CD14-positive monocyte (primary cell): ENCODE results near the gene PCSK4. TPM values are rescaled to one million over a fixed set of nuclear protein-coding genes. Genes with fewer than 3 reads are reported as not detected.

Source experiments
- DNase-seq, 3 donors: peaks; one replicate each; pipeline ENCODE4 v3.0.0-alpha.2; 2011 to 2022
- H2AFZ ChIP-seq: 2 replicates; pipeline ENCODE4 v1.6.0; 2012; ENCODE audit warnings: mild to moderate bottlenecking, low read depth, low read length, inconsistent platforms; ENCODE audit not compliant: insufficient read depth, poor library complexity, severe bottlenecking
- H3K27ac ChIP-seq, 2 donors: 1 replicate in 1 of 2; 2 replicates in 1 of 2; pipeline ENCODE4 v1.5.1; 2012 to 2013; ENCODE audit warnings: low read length in 2 of 2, control low read depth in 1 of 2, inconsistent platforms in 1 of 2, low read depth in 1 of 2, mild to moderate bottlenecking in 1 of 2
- H3K27me3 ChIP-seq, 2 donors: one replicate each; pipeline versions ENCODE4 v1.6.0 to v1.6.1; 2011 to 2013; ENCODE audit warnings: low read length in 2 of 2; ENCODE audit not compliant: control insufficient read depth in 2 of 2, insufficient read depth in 2 of 2
- H3K36me3 ChIP-seq, 2 donors: replicated peaks in 1 of 2; 1 replicate in 1 of 2; 2 replicates in 1 of 2; pipeline versions ENCODE4 v1.5.1 to v1.6.1; 2012 to 2013; ENCODE audit warnings: low read length in 2 of 2, control low read depth in 1 of 2, inconsistent platforms in 1 of 2, mild to moderate bottlenecking in 1 of 2; ENCODE audit not compliant: insufficient read depth in 2 of 2, control insufficient read depth in 1 of 2
- H3K4me1 ChIP-seq, 2 donors: 1 replicate in 1 of 2; 2 replicates in 1 of 2; pipeline versions ENCODE4 v1.5.1 to v1.6.1; 2012 to 2013; ENCODE audit warnings: low read length in 2 of 2, control low read depth in 1 of 2, inconsistent platforms in 1 of 2, mild to moderate bottlenecking in 1 of 2, moderate library complexity in 1 of 2; ENCODE audit not compliant: insufficient read depth in 2 of 2, control insufficient read depth in 1 of 2
- H3K4me2 ChIP-seq: replicated peaks from 2 replicates; pipeline ENCODE3; 2012; ENCODE audit warnings: low read length, moderate library complexity, mild to moderate bottlenecking; ENCODE audit not compliant: poor library complexity, severe bottlenecking; ENCODE audit errors: extremely low read depth
- H3K4me3 ChIP-seq, 3 experiments: fragments of 200-600 bp in 1 of 3; sonication (generic) in 1 of 3; replicated peaks in 1 of 3; 1 replicate in 2 of 3; 2 replicates in 1 of 3; pipeline ENCODE4 v1.5.1; 2011 to 2013; ENCODE audit warnings: low read length in 3 of 3, mild to moderate bottlenecking in 3 of 3, control low read depth in 2 of 3, low read depth in 2 of 3, inconsistent platforms in 1 of 3, moderate library complexity in 1 of 3
- H3K79me2 ChIP-seq: 2 replicates; pipeline ENCODE4 v1.6.0; 2012; ENCODE audit warnings: mild to moderate bottlenecking, control low read depth, inconsistent platforms, low read length, moderate library complexity; ENCODE audit not compliant: insufficient read depth
- H3K9ac ChIP-seq: 2 replicates; pipeline ENCODE4 v1.6.0; 2017; ENCODE audit warnings: low read length, mild to moderate bottlenecking; ENCODE audit not compliant: insufficient read depth, poor library complexity, severe bottlenecking
- H3K9me3 ChIP-seq, 2 donors: replicated peaks in 1 of 2; 1 replicate in 1 of 2; 2 replicates in 1 of 2; pipeline versions ENCODE4 v1.5.1 to v1.6.1; 2012 to 2013; ENCODE audit warnings: low read length in 2 of 2, control low read depth in 1 of 2; ENCODE audit not compliant: control insufficient read depth in 1 of 2, insufficient read depth in 1 of 2
- H4K20me1 ChIP-seq: 2 replicates; pipeline ENCODE4 v1.6.0; 2012; ENCODE audit warnings: mild to moderate bottlenecking, low read length, control low read depth, moderate library complexity; ENCODE audit not compliant: insufficient read depth
- H3K27ac Mint-ChIP-seq, 7 donors: one replicate each; pipeline ENCODE4 v1.8.0; 2020; ENCODE audit warnings: mild to moderate bottlenecking in 7 of 7, mixed read lengths in 7 of 7, moderate library complexity in 6 of 7, inconsistent platforms in 2 of 7
- H3K27me3 Mint-ChIP-seq, 3 donors: one replicate each; pipeline ENCODE4 v1.8.0; 2021 to 2022; ENCODE audit warnings: low read depth in 3 of 3, mild to moderate bottlenecking in 3 of 3, mixed read lengths in 3 of 3, moderate library complexity in 3 of 3, inconsistent platforms in 1 of 3
- H3K36me3 Mint-ChIP-seq, 2 donors: one replicate each; pipeline ENCODE4 v1.8.0; 2020; ENCODE audit warnings: mixed read lengths in 2 of 2, inconsistent platforms in 1 of 2, mild to moderate bottlenecking in 1 of 2
- H3K4me1 Mint-ChIP-seq: one replicate; pipeline ENCODE4 v1.8.0; 2020; ENCODE audit warnings: mild to moderate bottlenecking, mixed read lengths
- H3K4me3 Mint-ChIP-seq, 2 donors: one replicate each; pipeline ENCODE4 v1.8.0; 2020; ENCODE audit warnings: mild to moderate bottlenecking in 2 of 2, mixed read lengths in 2 of 2, moderate library complexity in 1 of 2
- H3K9me3 Mint-ChIP-seq, 7 donors: one replicate each; pipeline ENCODE4 v1.8.0; 2020 to 2022; ENCODE audit warnings: mixed read lengths in 7 of 7, mild to moderate bottlenecking in 6 of 7, moderate library complexity in 6 of 7, inconsistent platforms in 2 of 7
- WGBS: methylation state at CpG from one replicate; pipeline ENCODE4 v1.1.5; 2013; ENCODE audit warnings: missing lambda C conversion rate; ENCODE audit not compliant: insufficient coverage; 5-methylcytosine and 5-hydroxymethylcytosine counted together
- intact Hi-C, 2 donors: fragments of 100-400 bp; cut with micrococcal nuclease; formaldehyde crosslinking; loops; one replicate each; pipeline versions ENCODE4 v1.15.0 to v1.15.1; 2023
- polyA plus RNA-seq, 3 donors: library from polyadenylated mRNA; depleted of rRNA in 1 of 3; unstranded in 2 of 3; stranded (reverse) in 1 of 3; fragments of 300-500 nt in 2 of 3; fragments of >200 nt in 1 of 3; fragmentation: Illumina TruSeq in 2 of 3; gene quantifications; 1 replicate in 2 of 3; 2 replicates in 1 of 3; pipeline ENCODE4 v1.2.3, GENCODE V29; 2012 to 2021
- TF ChIP-seq, protein P1 (sequence below): fragments of 200-600 bp; IDR thresholded peaks from one replicate; pipeline ENCODE4 v1.8.0; 2022; ENCODE audit warnings: antibody characterized with exemption, mild to moderate bottlenecking

Gene PCSK4
- polyA plus RNA-seq, 3 donors: 0.34 to 1.0 TPM; not detected in 1

DNA sequence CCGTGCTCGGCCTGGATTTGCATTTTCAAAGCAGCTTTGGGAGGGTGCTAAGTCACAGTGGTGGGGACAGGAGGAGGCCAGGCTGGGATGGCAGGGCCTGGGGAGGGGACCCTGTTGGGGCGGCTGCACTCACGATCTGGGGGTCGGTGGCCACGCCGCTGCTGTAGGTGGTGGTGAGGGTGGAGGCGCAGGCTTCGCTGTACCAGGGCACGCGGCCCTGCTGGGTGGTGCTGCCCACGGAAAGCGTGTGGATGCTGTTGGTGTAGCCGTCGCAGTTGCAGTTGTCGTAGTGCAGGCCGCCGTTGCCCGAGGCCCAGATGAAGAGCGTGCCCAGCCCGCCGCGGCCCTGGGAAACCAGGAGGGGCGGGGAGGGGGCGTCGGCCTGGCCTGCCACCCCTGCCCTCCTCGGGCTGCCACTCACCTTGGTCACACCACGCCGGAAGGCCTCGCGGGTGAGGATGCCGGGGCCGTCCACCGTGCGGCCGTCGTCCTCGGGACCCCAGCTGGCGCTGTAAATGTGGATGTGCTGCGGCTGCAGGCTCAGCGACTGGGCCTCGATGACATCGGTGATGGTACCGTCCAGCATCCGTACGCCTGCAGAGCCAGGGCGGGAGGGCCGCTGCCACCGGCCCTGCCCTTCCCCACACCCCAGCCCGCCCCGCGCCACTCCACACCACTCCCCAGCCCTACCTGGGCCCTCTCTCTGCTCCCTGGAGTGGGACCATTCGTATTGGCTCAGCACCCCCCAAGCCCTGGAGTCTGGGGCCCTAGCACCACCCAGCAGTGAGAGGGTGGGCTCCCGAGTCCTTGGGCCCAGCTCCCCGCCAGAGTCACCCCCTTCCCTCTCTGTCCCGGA lies 3.2 kb downstream of the PCSK4 start:
- Histone ChIP-seq H3K27me3 (peaks cover 0 to 6% of the 10 kb centered on the region in 2 donors), H3K4me2 (no peak overlapping the region), H3K27ac (no peak overlapping the region), H3K9me3 (no peaks in the 10 kb centered on the region), H3K4me1 (peaks cover 18 to 35% of the 10 kb centered on the region in 2 donors), H3K79me2 (no peaks in the 10 kb centered on the region), H3K4me3 (no peak overlapping the region), H3K36me3 (no peaks in the 10 kb centered on the region), H3K9ac (no peak overlapping the region), H2AFZ (no peak overlapping the region), H4K20me1 (no peaks in the 10 kb centered on the region)
- H3K9me3 Mint-ChIP-seq: peaks cover 0 to 6% (median 0%) of the 10 kb centered on the region in 7 donors
- peaks cover 20% of the 10 kb centered on the region for H3K4me1 Mint-ChIP-seq
- TF ChIP-seq, protein P1, sequence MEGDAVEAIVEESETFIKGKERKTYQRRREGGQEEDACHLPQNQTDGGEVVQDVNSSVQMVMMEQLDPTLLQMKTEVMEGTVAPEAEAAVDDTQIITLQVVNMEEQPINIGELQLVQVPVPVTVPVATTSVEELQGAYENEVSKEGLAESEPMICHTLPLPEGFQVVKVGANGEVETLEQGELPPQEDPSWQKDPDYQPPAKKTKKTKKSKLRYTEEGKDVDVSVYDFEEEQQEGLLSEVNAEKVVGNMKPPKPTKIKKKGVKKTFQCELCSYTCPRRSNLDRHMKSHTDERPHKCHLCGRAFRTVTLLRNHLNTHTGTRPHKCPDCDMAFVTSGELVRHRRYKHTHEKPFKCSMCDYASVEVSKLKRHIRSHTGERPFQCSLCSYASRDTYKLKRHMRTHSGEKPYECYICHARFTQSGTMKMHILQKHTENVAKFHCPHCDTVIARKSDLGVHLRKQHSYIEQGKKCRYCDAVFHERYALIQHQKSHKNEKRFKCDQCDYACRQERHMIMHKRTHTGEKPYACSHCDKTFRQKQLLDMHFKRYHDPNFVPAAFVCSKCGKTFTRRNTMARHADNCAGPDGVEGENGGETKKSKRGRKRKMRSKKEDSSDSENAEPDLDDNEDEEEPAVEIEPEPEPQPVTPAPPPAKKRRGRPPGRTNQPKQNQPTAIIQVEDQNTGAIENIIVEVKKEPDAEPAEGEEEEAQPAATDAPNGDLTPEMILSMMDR: no peak
- H3K27ac Mint-ChIP-seq: no peak overlapping the region
- no peak overlapping the region for H3K4me3 Mint-ChIP-seq
- 95% methylated on average over 50 of the region's 56 CpGs for WGBS
- intact Hi-C loops: no loop called here
- H3K36me3 Mint-ChIP-seq: no peaks in the 10 kb centered on the region
- H3K27me3 Mint-ChIP-seq: peaks cover 5 to 8% (median 8%) of the 10 kb centered on the region in 3 donors
- no peak for DNase-seq

DNA sequence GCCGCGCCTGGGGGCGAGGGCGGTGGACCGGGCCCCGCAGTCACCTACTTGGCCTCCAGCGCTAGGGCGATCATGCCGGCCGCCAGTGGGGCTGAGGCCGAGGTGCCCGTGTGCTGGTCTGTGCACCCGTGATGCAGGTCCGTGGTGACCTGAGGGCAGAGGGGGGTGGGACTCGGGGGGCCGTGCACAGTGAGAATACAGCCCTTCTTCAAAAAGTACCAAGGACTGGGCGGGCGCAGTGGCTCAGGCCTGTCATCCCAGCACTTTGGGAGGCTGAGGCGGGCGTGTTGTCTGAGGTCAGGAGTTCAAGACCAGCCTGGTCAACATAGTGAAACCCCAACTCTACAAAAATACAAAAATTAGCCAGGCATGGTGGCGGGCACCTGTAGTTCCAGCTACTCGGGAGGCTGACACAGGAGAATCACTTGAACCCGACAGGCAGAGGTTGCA lies 6.1 kb downstream of the PCSK4 start:
- Histone ChIP-seq H3K9ac (no peak overlapping the region), H3K4me3 (no peak overlapping the region), H3K79me2 (no peaks in the 10 kb centered on the region), H3K9me3 (no peaks in the 10 kb centered on the region), H4K20me1 (no peaks in the 10 kb centered on the region), H3K36me3 (no peaks in the 10 kb centered on the region), H3K4me1 (peaks cover 13 to 26% of the 10 kb centered on the region in 2 donors), H3K27ac (no peak overlapping the region), H3K4me2 (no peak overlapping the region), H2AFZ (no peak overlapping the region), H3K27me3 (no peaks in the 10 kb centered on the region)
- H3K4me3 Mint-ChIP-seq: no peak overlapping the region
- H3K4me1 Mint-ChIP-seq: peaks cover 22% of the 10 kb centered on the region
- intact Hi-C loops: no loop called here
- H3K9me3 Mint-ChIP-seq: peaks cover 0 to 3% (median 0%) of the 10 kb centered on the region in 7 donors
- TF ChIP-seq, protein P1: no peak
- H3K27ac Mint-ChIP-seq: no peak overlapping the region
- DNase-seq: no peak
- whole genome bisulfite sequencing: 96% methylated on average over 18 of the region's 23 CpGs
- no peaks in the 10 kb centered on the region for H3K36me3 Mint-ChIP-seq
- peaks cover 0 to 2% (median 1%) of the 10 kb centered on the region in 3 donors for H3K27me3 Mint-ChIP-seq
